CD4-positive, alpha-beta T cell (primary cell): ENCODE data around the gene NAA16. TPM values are rescaled to one million over a fixed set of nuclear protein-coding genes. Genes with fewer than 3 reads are reported as not detected.

Experiments used
- ATAC-seq: fragments of 200-7000 bp; cut with Tn5 transposase; one replicate; pipeline ENCODE4 v1.10.0; 2022; ENCODE audit warnings: mild to moderate bottlenecking; ENCODE audit not compliant: poor library complexity
- CTCF ChIA-PET: fragments of 350-600 bp; sonication (Branson Sonifier 250); formaldehyde crosslinking; loops from one replicate; lab custom pipeline; 2021; ENCODE audit warnings: antibody characterized with exemption, inconsistent platforms; lab: Charles Lee
- POLR2A ChIA-PET: fragments of 350-600 bp; sonication (Branson Sonifier 250); formaldehyde crosslinking; loops from one replicate; lab custom pipeline; 2021; ENCODE audit warnings: antibody characterized with exemption, inconsistent platforms; lab: Charles Lee
- DNase-seq, 14 experiments: peaks; one replicate each; pipeline ENCODE4 v3.0.0-alpha.2; 2013 to 2020; ENCODE audit warnings: mixed read lengths in 2 of 14
- H3K27ac ChIP-seq, 2 donors: one replicate each; pipeline versions ENCODE4 v1.5.1 to v1.7.0; 2013; ENCODE audit warnings: low read length in 2 of 2, low read depth in 1 of 2, mild to moderate bottlenecking in 1 of 2
- H3K27me3 ChIP-seq, 2 experiments: 1 replicate in 1 of 2; 2 replicates in 1 of 2; pipeline versions ENCODE4 v1.6.1 to v1.7.0; 2013; ENCODE audit warnings: low read length in 2 of 2, control low read depth in 1 of 2, mild to moderate bottlenecking in 1 of 2, moderate library complexity in 1 of 2; ENCODE audit not compliant: insufficient read depth in 2 of 2, control insufficient read depth in 1 of 2
- H3K36me3 ChIP-seq: one replicate; pipeline ENCODE4 v1.6.1; 2013; ENCODE audit warnings: low read length, control low read depth; ENCODE audit not compliant: insufficient read depth
- H3K4me1 ChIP-seq: one replicate; pipeline ENCODE4 v1.6.1; 2013; ENCODE audit warnings: low read length, control low read depth; ENCODE audit not compliant: insufficient read depth
- H3K4me3 ChIP-seq: one replicate; pipeline ENCODE4 v1.5.1; 2013; ENCODE audit warnings: mild to moderate bottlenecking, low read length, moderate library complexity
- H3K9me3 ChIP-seq, 2 experiments: 1 replicate in 1 of 2; 2 replicates in 1 of 2; pipeline versions ENCODE4 v1.6.1 to v1.7.0; 2013; ENCODE audit warnings: low read length in 2 of 2, mild to moderate bottlenecking in 2 of 2, control low read depth in 1 of 2, moderate library complexity in 1 of 2; ENCODE audit not compliant: control insufficient read depth in 1 of 2, insufficient read depth in 1 of 2
- H3K27ac Mint-ChIP-seq: one replicate; pipeline ENCODE4 v1.8.0; 2020; ENCODE audit warnings: mixed read lengths
- H3K27me3 Mint-ChIP-seq: one replicate; pipeline ENCODE4 v1.8.0; 2021; ENCODE audit warnings: mixed read lengths
- H3K36me3 Mint-ChIP-seq: one replicate; pipeline ENCODE4 v1.8.0; 2021; ENCODE audit warnings: low read depth, mixed read lengths
- H3K4me1 Mint-ChIP-seq: one replicate; pipeline ENCODE4 v1.8.0; 2021; ENCODE audit warnings: low read depth, mixed read lengths
- H3K4me3 Mint-ChIP-seq: one replicate; pipeline ENCODE4 v1.8.0; 2020; ENCODE audit warnings: mild to moderate bottlenecking, mixed read lengths
- H3K9me3 Mint-ChIP-seq: one replicate; pipeline ENCODE4 v1.8.0; 2020; ENCODE audit warnings: mixed read lengths
- CTCF ChIP-seq: fragments of 200-600 bp; IDR thresholded peaks from one replicate; pipeline ENCODE4 v1.8.0; 2022; ENCODE audit warnings: antibody characterized with exemption, mild to moderate bottlenecking
- intact Hi-C, 2 experiments: fragments of 100-400 bp; cut with DNase I in 1 of 2; cut with micrococcal nuclease in 1 of 2; formaldehyde crosslinking; loops; one replicate each; pipeline versions ENCODE4 v1.15.1 to v1.9.0; 2023 to 2025; cut with DNase I, micrococcal nuclease
- total RNA-seq, 174 experiments: library from RNA in 2 of 174; stranded (reverse) in 2 of 174; gene quantifications; one replicate each; pipeline ENCODE4 v1.2.3 and lab custom pipeline; 2021 to 2026

The NAA16 gene
- total RNA-seq, 2 experiments from 2014 or later, result 76.9 to 80.5 TPM

GRCh38 chr13:41317243-41317642, 6.2 kb downstream of the NAA16 start:
- CTCF ChIA-PET, result no interaction called here
- no peak for ATAC-seq
- POLR2A ChIA-PET, result no interaction called here
- H3K9me3 ChIP-seq, result no peaks in the 10 kb centered on the region
- TF ChIP-seq CTCF, result no peak
- Mint-ChIP-seq H3K9me3 (no peaks in the 10 kb centered on the region), H3K36me3 (peaks cover 49% of the 10 kb centered on the region), H3K4me1 (peaks cover 83% of the 10 kb centered on the region), H3K27me3 (no peaks in the 10 kb centered on the region), H3K4me3 (no peak overlapping the region), H3K27ac (peak overlapping the region; percentile 98)
- peaks cover 30% of the 10 kb centered on the region for H3K4me1 ChIP-seq
- H3K27ac ChIP-seq, result no peak overlapping the region
- no peak overlapping the region for H3K4me3 ChIP-seq
- DNase-seq, result no peak
- H3K36me3 ChIP-seq, result peaks cover 18% of the 10 kb centered on the region
- no peaks in the 10 kb centered on the region for H3K27me3 ChIP-seq
- intact Hi-C loops, result loop anchor here (10.0 kb wide), 2 partner anchors 122 to 252 kb away; partner anchors contain the start of genes KBTBD7 (in 1 of the 2) and WBP4 (in 1 of the 2)

- intact Hi-C loops, result no loop called here
- POLR2A ChIA-PET, result no interaction called here
Measured at GRCh38 chr13:41325752-41326151, 14.7 kb downstream of the NAA16 start.

GRCh38 chr13:41326661-41327060, 15.6 kb downstream of the NAA16 start:
- DNase-seq (no peak), ATAC-seq (no peak)
- no peak overlapping the region for H3K27ac Mint-ChIP-seq
- H3K9me3 Mint-ChIP-seq, result no peaks in the 10 kb centered on the region
- H3K36me3 Mint-ChIP-seq, result peaks cover 93% of the 10 kb centered on the region
- peaks cover 57% of the 10 kb centered on the region for H3K4me1 Mint-ChIP-seq
- ChIA-PET CTCF (no interaction called here), POLR2A (no interaction called here)
- H3K4me3 ChIP-seq, result no peak overlapping the region
- intact Hi-C loops, result no loop called here
- peaks cover 44% of the 10 kb centered on the region for H3K36me3 ChIP-seq
- no peaks in the 10 kb centered on the region for H3K9me3 ChIP-seq
- no peak for TF ChIP-seq CTCF
- H3K27ac ChIP-seq, result no peak overlapping the region
- H3K4me1 ChIP-seq, result peaks cover 8% of the 10 kb centered on the region
- H3K4me3 Mint-ChIP-seq, result no peak overlapping the region
- no peaks in the 10 kb centered on the region for H3K27me3 Mint-ChIP-seq
- H3K27me3 ChIP-seq, result no peaks in the 10 kb centered on the region

More at GRCh38 chr13:41325752-41326151, 14.7 kb downstream of the NAA16 start:
- DNase-seq (no peak), ATAC-seq (no peak)
- Histone ChIP-seq H3K36me3 (peaks cover 52% of the 10 kb centered on the region), H3K4me3 (no peak overlapping the region), H3K9me3 (no peaks in the 10 kb centered on the region), H3K4me1 (peaks cover 8% of the 10 kb centered on the region), H3K27ac (no peak overlapping the region), H3K27me3 (no peaks in the 10 kb centered on the region)
- CTCF ChIA-PET, result no interaction called here
- no peak for TF ChIP-seq CTCF
- Mint-ChIP-seq H3K27me3 (no peaks in the 10 kb centered on the region), H3K4me1 (peaks cover 54% of the 10 kb centered on the region), H3K4me3 (no peak overlapping the region), H3K36me3 (peaks cover 91% of the 10 kb centered on the region), H3K9me3 (no peaks in the 10 kb centered on the region), H3K27ac (no peak overlapping the region)
